Memory B cell (primary cell): ENCODE results near the gene NET1.
"Not testable (repeated sequence)": the region's sequence is repeated elsewhere in the genome, so short reads cannot be mapped to it uniquely, and the experiment has no call there.

Source experiments
- ATAC-seq: fragments of 150-1000 bp; cut with Tn5 transposase; 2 replicates; pipeline ENCODE4 v1.10.0; 2021; ENCODE audit warnings: low read depth, mild to moderate bottlenecking, moderate library complexity
- DNase-seq, 2 donors: peaks; one replicate each; pipeline ENCODE4 v3.0.0; 2022; ENCODE audit warnings: low spot score in 2 of 2
- H3K27ac Mint-ChIP-seq: one replicate; pipeline ENCODE4 v1.8.0; 2022; ENCODE audit warnings: mild to moderate bottlenecking, moderate library complexity, mixed read lengths
- H3K27me3 Mint-ChIP-seq: one replicate; pipeline ENCODE4 v1.8.0; 2022; ENCODE audit warnings: mixed read lengths
- H3K36me3 Mint-ChIP-seq: one replicate; pipeline ENCODE4 v1.8.0; 2022; ENCODE audit warnings: mild to moderate bottlenecking, mixed read lengths
- H3K4me1 Mint-ChIP-seq: one replicate; pipeline ENCODE4 v1.8.0; 2022; ENCODE audit warnings: mixed read lengths
- H3K4me3 Mint-ChIP-seq: one replicate; pipeline ENCODE4 v1.8.0; 2022; ENCODE audit warnings: mild to moderate bottlenecking, moderate library complexity, mixed read lengths
- H3K9me3 Mint-ChIP-seq: one replicate; pipeline ENCODE4 v1.8.0; 2022; ENCODE audit warnings: mixed read lengths

The NET1 gene

GRCh38 chr10:5412277-5412941 is at the start of gene NET1:
TSS of gene NET1 (plus strand) at chr10:5412557. CDS start at chr10:5412693, 136 bp downstream.
- peak; percentile 56 to 71 for DNase-seq
- H3K4me3 Mint-ChIP-seq, result peak within 1 kb of the TSS; percentile 77
- no peaks in the 10 kb centered on the region for H3K27me3 Mint-ChIP-seq
- no peaks in the 10 kb centered on the region for H3K9me3 Mint-ChIP-seq
- H3K27ac Mint-ChIP-seq, result no peak within 1 kb of the TSS
- ATAC-seq, result peak; percentile 91
- H3K36me3 Mint-ChIP-seq, result no peaks in the 10 kb centered on the region
- H3K4me1 Mint-ChIP-seq, result peaks cover 2% of the 10 kb centered on the region

GRCh38 chr10:5362873-5363272 is 49.5 kb upstream of the NET1 start:
- Mint-ChIP-seq H3K27ac (no peak overlapping the region), H3K4me1 (no peaks in the 10 kb centered on the region), H3K4me3 (no peak overlapping the region), H3K36me3 (no peaks in the 10 kb centered on the region), H3K27me3 (peaks cover 15% of the 10 kb centered on the region), H3K9me3 (no peaks in the 10 kb centered on the region)
- no peak for DNase-seq
- no peak for ATAC-seq

- no peak for DNase-seq
- H3K27ac Mint-ChIP-seq, result no peak overlapping the region
Observed at GRCh38 chr10:5364374-5364773, 48.0 kb upstream of the NET1 start.

GRCh38 chr10:5364890-5365338 is 47.4 kb upstream of the NET1 start, which contains the start of gene UCN3:
TSS of gene UCN3 (plus strand) at chr10:5364966. CDS start at chr10:5373721, 8,755 bp downstream.
- H3K27me3 Mint-ChIP-seq, result peaks cover 15% of the 10 kb centered on the region
- H3K4me3 Mint-ChIP-seq, result no peak within 1 kb of the TSS
- H3K36me3 Mint-ChIP-seq, result no peaks in the 10 kb centered on the region
- ATAC-seq, result no peak
- peaks cover 1% of the 10 kb centered on the region for H3K9me3 Mint-ChIP-seq
- no peak for DNase-seq
- no peak within 1 kb of the TSS for H3K27ac Mint-ChIP-seq
- H3K4me1 Mint-ChIP-seq, result no peaks in the 10 kb centered on the region

More at GRCh38 chr10:5364374-5364773, 48.0 kb upstream of the NET1 start:
- H3K9me3 Mint-ChIP-seq, result no peaks in the 10 kb centered on the region
- no peak overlapping the region for H3K4me3 Mint-ChIP-seq
- no peaks in the 10 kb centered on the region for H3K4me1 Mint-ChIP-seq
- no peaks in the 10 kb centered on the region for H3K36me3 Mint-ChIP-seq
- ATAC-seq, result no peak
- H3K27me3 Mint-ChIP-seq, result peaks cover 15% of the 10 kb centered on the region

GRCh38 chr10:5365928-5366327 is 46.4 kb upstream of the NET1 start:
- peaks cover 3% of the 10 kb centered on the region for H3K4me1 Mint-ChIP-seq
- peaks cover 6% of the 10 kb centered on the region for H3K9me3 Mint-ChIP-seq
- H3K4me3 Mint-ChIP-seq, result no peak overlapping the region
- H3K36me3 Mint-ChIP-seq, result no peaks in the 10 kb centered on the region
- H3K27ac Mint-ChIP-seq, result no peak overlapping the region
- ATAC-seq (no peak), DNase-seq (no peak)
- H3K27me3 Mint-ChIP-seq, result peaks cover 15% of the 10 kb centered on the region

GRCh38 chr10:5369362-5370158 is 42.8 kb upstream of the NET1 start:
- no peak for DNase-seq
- Mint-ChIP-seq H3K27ac (peak overlapping the region; percentile 54), H3K9me3 (peaks cover 7% of the 10 kb centered on the region), H3K4me3 (no peak overlapping the region), H3K4me1 (peaks cover 4% of the 10 kb centered on the region), H3K27me3 (peaks cover 6% of the 10 kb centered on the region), H3K36me3 (no peaks in the 10 kb centered on the region)
- no peak for ATAC-seq

GRCh38 chr10:5370493-5371352 is 41.6 kb upstream of the NET1 start:
- Mint-ChIP-seq H3K36me3 (no peaks in the 10 kb centered on the region), H3K4me3 (no peak overlapping the region), H3K27ac (no peak overlapping the region), H3K4me1 (peaks cover 4% of the 10 kb centered on the region), H3K27me3 (peaks cover 12% of the 10 kb centered on the region), H3K9me3 (peaks cover 7% of the 10 kb centered on the region)
- ATAC-seq, result no peak
- no peak for DNase-seq

- H3K4me1 Mint-ChIP-seq, result peaks cover 4% of the 10 kb centered on the region
- H3K36me3 Mint-ChIP-seq, result no peaks in the 10 kb centered on the region
- ATAC-seq (no peak), DNase-seq (no peak)
- no peak overlapping the region for H3K4me3 Mint-ChIP-seq
- peaks cover 7% of the 10 kb centered on the region for H3K9me3 Mint-ChIP-seq
- H3K27ac Mint-ChIP-seq, result no peak overlapping the region
- peaks cover 10% of the 10 kb centered on the region for H3K27me3 Mint-ChIP-seq
Observed at GRCh38 chr10:5373307-5373706, 39.0 kb upstream of the NET1 start.

- DNase-seq, result no peak
- ATAC-seq, result no peak
- Mint-ChIP-seq H3K27me3 (peaks cover 10% of the 10 kb centered on the region), H3K27ac (no peak overlapping the region), H3K4me1 (peaks cover 4% of the 10 kb centered on the region), H3K36me3 (no peaks in the 10 kb centered on the region), H3K4me3 (no peak overlapping the region), H3K9me3 (peaks cover 7% of the 10 kb centered on the region)
Observed at GRCh38 chr10:5373891-5374611, 38.3 kb upstream of the NET1 start.

- no peak overlapping the region for H3K27ac Mint-ChIP-seq
- no peaks in the 10 kb centered on the region for H3K9me3 Mint-ChIP-seq
Observed at GRCh38 chr10:5376450-5376849, 35.9 kb upstream of the NET1 start.

GRCh38 chr10:5379202-5379601 is 33.2 kb upstream of the NET1 start:
- ATAC-seq, H3K36me3 Mint-ChIP-seq, H3K4me3 Mint-ChIP-seq, H3K27me3 Mint-ChIP-seq, DNase-seq, H3K4me1 Mint-ChIP-seq, H3K9me3 Mint-ChIP-seq, H3K27ac Mint-ChIP-seq: not testable (repeated sequence)

More at GRCh38 chr10:5376450-5376849, 35.9 kb upstream of the NET1 start:
- ATAC-seq (no peak), DNase-seq (no peak)
- Mint-ChIP-seq H3K36me3 (no peaks in the 10 kb centered on the region), H3K4me1 (no peaks in the 10 kb centered on the region), H3K27me3 (peaks cover 10% of the 10 kb centered on the region), H3K4me3 (no peak overlapping the region)

- not testable (repeated sequence) for ATAC-seq
Observed at GRCh38 chr10:5380395-5380794, 32.0 kb upstream of the NET1 start.

GRCh38 chr10:5381187-5381586 is 31.2 kb upstream of the NET1 start:
- ATAC-seq (no peak), DNase-seq (no peak)
- peaks cover 2% of the 10 kb centered on the region for H3K4me1 Mint-ChIP-seq
- no peak overlapping the region for H3K27ac Mint-ChIP-seq
- peaks cover 6% of the 10 kb centered on the region for H3K27me3 Mint-ChIP-seq
- H3K36me3 Mint-ChIP-seq, result no peaks in the 10 kb centered on the region
- no peaks in the 10 kb centered on the region for H3K9me3 Mint-ChIP-seq
- H3K4me3 Mint-ChIP-seq, result no peak overlapping the region

More at GRCh38 chr10:5380395-5380794, 32.0 kb upstream of the NET1 start:
- H3K4me1 Mint-ChIP-seq, H3K27me3 Mint-ChIP-seq, H3K27ac Mint-ChIP-seq, H3K9me3 Mint-ChIP-seq, H3K4me3 Mint-ChIP-seq, DNase-seq, H3K36me3 Mint-ChIP-seq: not testable (repeated sequence)
